Right renal pelvis (tissue), 4 donors: ENCODE measurements around the gene POU4F3. TPM values are rescaled to one million over a fixed set of nuclear protein-coding genes. Genes with fewer than 3 reads are reported as not detected.
"Not testable (repeated sequence)": the region's sequence is repeated elsewhere in the genome, so short reads cannot be mapped to it uniquely, and the experiment has no call there.

Experiments
- DNase-seq, 4 donors: peaks; one replicate each; pipeline ENCODE4 v3.0.0-alpha.2; 2013; ENCODE audit warnings: low read depth in 4 of 4, low spot score in 3 of 4, missing footprints in 1 of 4
- polyA plus RNA-seq, 4 donors: library from polyadenylated mRNA; unstranded; fragments of 120-200 nt; gene quantifications; one replicate each; pipeline ENCODE4 v1.2.1, GENCODE V29; 2013; ENCODE audit not compliant: insufficient read length in 4 of 4

The POU4F3 gene
- under 1 TPM; 0.07 to 0.21 (median 0.18) TPM for polyA plus RNA-seq

GRCh38 chr5:146338774-146339714 lies at the start of gene POU4F3:
POU4F3 (plus strand) TSS chr5:146338839; CDS start chr5:146339113, 274 bp downstream.
- DNase-seq, result no peak

GRCh38 chr5:146290318-146290717 lies 48.3 kb upstream of the POU4F3 start:
- no peak for DNase-seq

- DNase-seq, result peak; percentile 18 to 34 (median 29)
Measured at GRCh38 chr5:146291421-146292074, 47.1 kb upstream of the POU4F3 start.

- DNase-seq, result no peak
Measured at GRCh38 chr5:146296245-146296644, 42.4 kb upstream of the POU4F3 start.

- not testable (repeated sequence) for DNase-seq
Measured at GRCh38 chr5:146298920-146299319, 39.7 kb upstream of the POU4F3 start.

- no peak for DNase-seq
Measured at GRCh38 chr5:146301626-146302025, 37.0 kb upstream of the POU4F3 start.

GRCh38 chr5:146302406-146302805 lies 36.2 kb upstream of the POU4F3 start:
- no peak for DNase-seq

- DNase-seq, result no peak
Measured at GRCh38 chr5:146306838-146307237, 31.8 kb upstream of the POU4F3 start.

- no peak for DNase-seq
Measured at GRCh38 chr5:146307796-146308195, 30.8 kb upstream of the POU4F3 start.

GRCh38 chr5:146310540-146310939 lies 28.1 kb upstream of the POU4F3 start:
- DNase-seq, result no peak

GRCh38 chr5:146311278-146311677 lies 27.4 kb upstream of the POU4F3 start:
- DNase-seq, result no peak

GRCh38 chr5:146313027-146313426 lies 25.6 kb upstream of the POU4F3 start:
- no peak for DNase-seq

- DNase-seq, result no peak
Measured at GRCh38 chr5:146321571-146321970, 17.1 kb upstream of the POU4F3 start.

GRCh38 chr5:146327257-146327870 lies 11.3 kb upstream of the POU4F3 start:
- no peak for DNase-seq

GRCh38 chr5:146327989-146328388 lies 10.7 kb upstream of the POU4F3 start:
- no peak for DNase-seq

GRCh38 chr5:146329697-146330096 lies 8.9 kb upstream of the POU4F3 start:
- DNase-seq, result no peak

- no peak for DNase-seq
Measured at GRCh38 chr5:146331423-146331822, 7.2 kb upstream of the POU4F3 start.

- no peak for DNase-seq
Measured at GRCh38 chr5:146334074-146334533, 4.5 kb upstream of the POU4F3 start.

GRCh38 chr5:146336197-146336596 lies 2.4 kb upstream of the POU4F3 start:
- DNase-seq, result no peak

GRCh38 chr5:146337264-146337904 lies 1.3 kb upstream of the POU4F3 start:
- DNase-seq, result no peak

- no peak for DNase-seq
Measured at GRCh38 chr5:146337928-146338327, 711 bp upstream of the POU4F3 start.
